ENCODE results near the gene TEX261. TPM values are rescaled to one million over a fixed set of nuclear protein-coding genes. Genes with fewer than 3 reads are reported as not detected.

The TEX261 gene
- total and polyA plus RNA-seq, 2 of the 8 experiments (the other 6 are each of a cell fraction or from before 2014, with no cell fraction given): 25.2 to 30.1 TPM

GRCh38 chr2:70964596-70965386 lies 29.9 kb downstream of the TEX261 start:
- peaks cover 10 to 38% (median 28%) of the 10 kb centered on the region in 4 experiments for H3K27me3 ChIP-seq (replicated peaks in 1 of 4; ENCODE audit: control insufficient read depth in 3 of 4, extremely low read depth in 1 of 4, insufficient read depth in 3 of 4, low read length in 3 of 4)
- 8% methylated on average over 44 of the region's 59 CpGs; no CpG with 5 or more reads in 1 of the 2 experiments for WGBS, 2 experiments (ENCODE audit: extremely low coverage in 1 of 2, insufficient coverage in 1 of 2, insufficient read length in 1 of 2, insufficient replicate concordance in 2 of 2, low coverage in 1 of 2, low lambda C conversion rate in 2 of 2, missing lambda C conversion rate in 1 of 2)
- CTCF ChIA-PET (ENCODE audit: partially characterized antibody): interaction anchor here (0.8 to 8.6 kb wide), 27 partner anchors 9 to 123 kb away, joined by 3 to 99 read pairs (median 4); partner anchors contain the start of genes ANKRD53 and ATP6V1B1
- no peak overlapping the region for H4K5ac ChIP-seq (ENCODE audit: insufficient read length, low read depth, low read length)
- H3K27ac ChIP-seq (ENCODE audit: low read depth, low read length): no peak overlapping the region
- no peaks in the 10 kb centered on the region for H3K36me3 ChIP-seq (ENCODE audit: control insufficient read depth in 2 of 4, insufficient read depth in 4 of 4, low read length in 3 of 4)
- no peak overlapping the region for H3K23ac ChIP-seq (ENCODE audit: insufficient read length)
- no peak overlapping the region for H2AK5ac ChIP-seq (ENCODE audit: low read depth, low read length)
- FAIRE-seq: no peak
- no peaks in the 10 kb centered on the region for H4K20me1 ChIP-seq (replicated peaks in 1 of 2; ENCODE audit: control insufficient read depth in 1 of 2, insufficient read depth in 2 of 2, low read length in 2 of 2)
- H3K9me3 ChIP-seq (ENCODE audit: insufficient read depth in 2 of 2, low read depth in 1 of 2, low read length in 1 of 2): no peaks in the 10 kb centered on the region
- peak overlapping the region; percentile 72; the same call in 1 of the 2 replicates for H4K8ac ChIP-seq (ENCODE audit: extremely low read depth, insufficient read depth, low read length)
- H2BK15ac ChIP-seq (ENCODE audit: low read length): no peak overlapping the region
- H4K91ac ChIP-seq (replicated peaks; ENCODE audit: insufficient read length, low read length): no peak overlapping the region
- H3K23me2 ChIP-seq (ENCODE audit: low read depth, low read length): no peaks in the 10 kb centered on the region; the same call in 1 of the 2 replicates
- no peak overlapping the region for H2BK20ac ChIP-seq (ENCODE audit: low read length)
- POLR2A ChIA-PET (ENCODE audit: partially characterized antibody): interaction anchor here (1.0 to 1.4 kb wide), 4 partner anchors 10 to 26 kb away, joined by 3 to 6 read pairs (median 4); no protein-coding TSS in a partner anchor
- H3K79me2 ChIP-seq (ENCODE audit: control insufficient read depth in 1 of 2, insufficient read depth in 2 of 2, low read length in 2 of 2): no peaks in the 10 kb centered on the region
- H3K4me1 ChIP-seq (replicated peaks in 1 of 4; ENCODE audit: control insufficient read depth in 3 of 4, insufficient read depth in 4 of 4, low read length in 3 of 4): no peaks in the 10 kb centered on the region
- H3K4me3 ChIP-seq (ENCODE audit: extremely low read depth in 1 of 4, insufficient read depth in 2 of 4, low read depth in 3 of 4, low read length in 4 of 4): peak overlapping the region in 3 of 4 experiments; percentile 18 to 64 (median 27); a peak in 7 of 8 replicates
- no peak overlapping the region for H2BK12ac ChIP-seq (ENCODE audit: low read depth, low read length)
- DNase-seq (ENCODE audit: low read depth in 1 of 2, low spot score in 2 of 2): peak in 1 of 2 experiments; percentile 92
- no peak overlapping the region for H3K18ac ChIP-seq (ENCODE audit: extremely low read depth, low read length)
- peak overlapping the region; percentile 37; the same call in 1 of the 2 replicates for H2AFZ ChIP-seq (ENCODE audit: low read length)
- H3K4me2 ChIP-seq (ENCODE audit: insufficient read depth in 1 of 2, low read depth in 2 of 2, low read length in 2 of 2): peak overlapping the region; percentile 15 to 73
- H3K56ac ChIP-seq (replicated peaks; ENCODE audit: insufficient read length, low read depth, low read length): no peak overlapping the region
- no peak overlapping the region for H3K14ac ChIP-seq (ENCODE audit: insufficient read length)
- H3K79me1 ChIP-seq (ENCODE audit: low read depth, low read length): no peaks in the 10 kb centered on the region
- no peak overlapping the region for H2BK120ac ChIP-seq (replicated peaks; ENCODE audit: low read depth, low read length)
- no peak overlapping the region for H3K9ac ChIP-seq (replicated peaks in 1 of 4; ENCODE audit: extremely low read depth in 1 of 4, low read depth in 3 of 4, low read length in 3 of 4)
- no peak overlapping the region for H2BK5ac ChIP-seq (ENCODE audit: low read depth, low read length)
- no peak overlapping the region for H3K4ac ChIP-seq (replicated peaks; ENCODE audit: insufficient read length, low read depth, low read length)
- TF ChIP-seq RBBP5 (IDR thresholded peaks at IDR 0.05; ENCODE audit: borderline replicate concordance, low read depth, low read length): peak; percentile 70
- no peak for TF ChIP-seq CBX5 (IDR thresholded peaks at IDR 0.05; ENCODE audit: low read depth, low read length)
- no peak for TF ChIP-seq ATF2 (IDR thresholded peaks at IDR 0.05; ENCODE audit: low read length)
- peak; percentile 30; the same call in 1 of the 2 replicates for TF ChIP-seq SUZ12 (IDR thresholded peaks at IDR 0.05; ENCODE audit: low read length)
- no peak for TF ChIP-seq POLR2AphosphoS5 (IDR thresholded peaks at IDR 0.05; ENCODE audit: low read depth, low read length)
- peak; percentile 80 for TF ChIP-seq BACH1 (IDR thresholded peaks at IDR 0.05; ENCODE audit: low read length)
- TF ChIP-seq MAFK (IDR thresholded peaks at IDR 0.05; ENCODE audit: low read depth, low read length): no peak
- no peak for TF ChIP-seq EZH2 (IDR thresholded peaks at IDR 0.05; ENCODE audit: low read depth, low read length, severe bottlenecking)
- no peak for TF ChIP-seq RNF2 (IDR thresholded peaks at IDR 0.05; ENCODE audit: borderline replicate concordance, low read depth, low read length, missing control alignments, poor library complexity, severe bottlenecking)

Measured in H1 (cell line).